OCI-LY1 (cell line): Measurements from ENCODE around the gene IMMP2L.

Experiments
- EZH2 ChIP-seq: fragments of 200-600 bp; sonication (generic), shearing (Covaris generic); IDR thresholded peaks from 2 replicates; pipeline ENCODE4 v1.8.0; 2017; ENCODE audit warnings: borderline replicate concordance, mixed run types, mild to moderate bottlenecking, antibody characterized with exemption, low read length, moderate library complexity, mixed read lengths
- TF ChIP-seq, protein P1 (sequence below): fragments of 200-600 bp; sonication (generic), shearing (Covaris generic); IDR thresholded peaks from 2 replicates; pipeline ENCODE4 v1.5.1; 2017; ENCODE audit warnings: mild to moderate bottlenecking, antibody characterized with exemption, low read length, moderate library complexity, mixed read lengths

DNA sequence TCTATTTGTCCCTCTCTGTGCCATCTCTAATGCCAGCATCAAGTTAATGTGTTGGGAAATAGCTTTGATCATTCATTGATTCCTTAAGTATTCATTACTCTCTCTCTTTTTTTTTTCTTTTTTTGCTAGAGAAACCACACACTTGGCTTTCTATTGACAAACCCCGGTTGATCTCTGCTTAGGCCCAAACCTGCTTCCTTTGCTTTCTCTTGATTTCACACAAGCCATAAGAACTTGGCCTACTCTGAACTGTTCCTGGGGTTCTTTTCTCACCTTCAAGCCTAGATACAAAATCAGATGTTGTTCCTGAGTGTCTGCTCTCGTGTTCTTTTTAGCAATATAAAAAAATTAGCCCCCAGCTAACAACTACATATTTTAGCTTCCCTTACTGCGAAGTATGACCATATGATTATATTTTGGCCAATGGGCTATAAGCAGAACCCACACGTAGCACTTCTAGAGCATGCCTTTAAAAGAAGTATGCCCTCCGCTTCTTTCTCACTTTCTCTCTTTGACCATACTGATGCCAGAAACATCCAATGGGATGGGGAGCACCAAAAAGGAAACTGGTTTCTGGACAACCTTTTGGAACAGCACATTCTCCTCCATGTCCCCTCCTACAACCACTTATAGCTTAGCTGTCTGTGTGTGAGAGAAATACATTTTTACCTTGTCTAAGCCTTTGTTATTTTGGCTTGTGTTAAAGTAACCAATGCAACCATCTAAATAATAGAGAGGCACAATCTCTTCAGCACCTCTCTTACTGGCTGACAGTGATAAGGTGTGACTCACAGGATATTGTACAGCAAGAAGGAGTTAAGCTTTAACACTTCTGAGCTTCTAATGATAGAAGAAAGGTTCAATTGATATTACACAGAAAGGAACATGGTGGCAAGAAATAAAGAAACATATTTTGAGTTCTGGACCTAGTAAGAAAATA is 568.0 kb downstream of the IMMP2L start:
- TF ChIP-seq, protein P1, sequence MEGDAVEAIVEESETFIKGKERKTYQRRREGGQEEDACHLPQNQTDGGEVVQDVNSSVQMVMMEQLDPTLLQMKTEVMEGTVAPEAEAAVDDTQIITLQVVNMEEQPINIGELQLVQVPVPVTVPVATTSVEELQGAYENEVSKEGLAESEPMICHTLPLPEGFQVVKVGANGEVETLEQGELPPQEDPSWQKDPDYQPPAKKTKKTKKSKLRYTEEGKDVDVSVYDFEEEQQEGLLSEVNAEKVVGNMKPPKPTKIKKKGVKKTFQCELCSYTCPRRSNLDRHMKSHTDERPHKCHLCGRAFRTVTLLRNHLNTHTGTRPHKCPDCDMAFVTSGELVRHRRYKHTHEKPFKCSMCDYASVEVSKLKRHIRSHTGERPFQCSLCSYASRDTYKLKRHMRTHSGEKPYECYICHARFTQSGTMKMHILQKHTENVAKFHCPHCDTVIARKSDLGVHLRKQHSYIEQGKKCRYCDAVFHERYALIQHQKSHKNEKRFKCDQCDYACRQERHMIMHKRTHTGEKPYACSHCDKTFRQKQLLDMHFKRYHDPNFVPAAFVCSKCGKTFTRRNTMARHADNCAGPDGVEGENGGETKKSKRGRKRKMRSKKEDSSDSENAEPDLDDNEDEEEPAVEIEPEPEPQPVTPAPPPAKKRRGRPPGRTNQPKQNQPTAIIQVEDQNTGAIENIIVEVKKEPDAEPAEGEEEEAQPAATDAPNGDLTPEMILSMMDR, result no peak
- no peak for TF ChIP-seq EZH2
